PFSK-1 (cell line): Measurements from ENCODE around the gene CKMT1B.
"Not testable (repeated sequence)": the region's sequence is repeated elsewhere in the genome, so short reads cannot be mapped to it uniquely, and the experiment has no call there.

Experiments used
- FOXP2 ChIP-seq: optimal IDR thresholded peaks from 2 replicates; pipeline ENCODE3; 2011; ENCODE audit warnings: borderline replicate concordance, control low read depth, inconsistent platforms; ENCODE audit not compliant: insufficient read depth; ENCODE audit errors: extremely low read length, extremely low read depth
- POLR2AphosphoS5 ChIP-seq: IDR thresholded peaks from 2 replicates; pipeline ENCODE4 v1.6.1; 2012; ENCODE audit warnings: low read depth, mild to moderate bottlenecking, control low read depth, low read length, moderate library complexity
- REST ChIP-seq, 2 experiments: IDR thresholded peaks; 2 replicates each; pipeline versions ENCODE4 v1.6.1 to v1.8.0; 2011 to 2012; ENCODE audit warnings: low read depth in 2 of 2, low read length in 2 of 2, control low read depth in 1 of 2, inconsistent platforms in 1 of 2, mild to moderate bottlenecking in 1 of 2, moderate library complexity in 1 of 2; ENCODE audit not compliant: insufficient read depth in 1 of 2
- SIN3A ChIP-seq: IDR thresholded peaks from 2 replicates; pipeline ENCODE4 v1.6.1; 2012; ENCODE audit warnings: mild to moderate bottlenecking, low read length, moderate library complexity, borderline replicate concordance; ENCODE audit not compliant: insufficient read depth
- TAF1 ChIP-seq: IDR thresholded peaks from 2 replicates; pipeline ENCODE4 v1.6.1; 2012; ENCODE audit warnings: low read length, control low read depth, borderline replicate concordance; ENCODE audit not compliant: insufficient read depth

The CKMT1B gene

GRCh38 chr15:43552256-43552655 is 41.6 kb upstream of the CKMT1B start:
- TF ChIP-seq TAF1: no peak

DNA sequence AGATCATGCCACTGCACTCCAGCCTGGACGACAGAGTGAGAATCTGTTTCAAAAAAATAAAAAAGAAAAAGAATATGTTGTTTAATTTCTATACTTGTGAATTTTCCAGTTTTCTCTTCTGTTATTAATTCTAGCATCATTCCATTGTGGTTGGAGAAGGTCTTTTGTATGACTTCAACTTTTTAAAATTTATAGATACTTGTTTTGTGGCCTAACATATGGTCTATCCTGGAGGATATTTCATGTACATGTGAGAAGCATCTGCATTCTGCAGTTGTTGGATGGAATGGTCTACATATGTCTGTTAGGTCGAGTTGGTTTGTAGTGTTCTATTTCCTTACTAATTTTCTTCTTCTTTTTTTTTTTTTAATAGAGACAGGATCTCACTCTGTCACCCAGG is 40.8 kb upstream of the CKMT1B start:
- no peak for TF ChIP-seq REST (IDR thresholded peaks at IDR 0.05; ENCODE audit: insufficient read depth in 1 of 2, low read depth in 2 of 2, low read length in 2 of 2)
- TF ChIP-seq FOXP2: no peak
- TF ChIP-seq SIN3A: no peak
- no peak for TF ChIP-seq POLR2AphosphoS5
- no peak for TF ChIP-seq TAF1

GRCh38 chr15:43589778-43590466 is 3.9 kb upstream of the CKMT1B start, which contains the start of gene PPIP5K1:
PPIP5K1 (minus strand) TSS chr15:43590208; CDS start chr15:43584504, 5,704 bp downstream.
- TF ChIP-seq POLR2AphosphoS5; SIN3A; REST (IDR thresholded peaks at IDR 0.05; ENCODE audit: insufficient read depth in 1 of 2, low read depth in 2 of 2, low read length in 2 of 2): not testable (repeated sequence)

GRCh38 chr15:43618700-43619099 is 24.9 kb downstream of the CKMT1B start, which contains the start of gene STRC:
STRC (minus strand) TSS chr15:43618800; CDS start chr15:43618722, 78 bp downstream.
- not testable (repeated sequence) for TF ChIP-seq POLR2AphosphoS5; REST (IDR thresholded peaks at IDR 0.05; ENCODE audit: insufficient read depth in 1 of 2, low read depth in 2 of 2, low read length in 2 of 2); SIN3A

- TF ChIP-seq FOXP2: no peak
- TF ChIP-seq SIN3A: no peak
- no peak for TF ChIP-seq POLR2AphosphoS5
- no peak for TF ChIP-seq TAF1
- no peak for TF ChIP-seq REST (IDR thresholded peaks at IDR 0.05; ENCODE audit: insufficient read depth in 1 of 2, low read depth in 2 of 2, low read length in 2 of 2)
Observed at GRCh38 chr15:43625106-43625505, 31.3 kb downstream of the CKMT1B start.
